ENCODE data around the gene TUBB6. TPM values are rescaled to one million over a fixed set of nuclear protein-coding genes. Genes with fewer than 3 reads are reported as not detected.

Gene TUBB6
- total and polyA plus RNA-seq, 2 experiments from 2014 or later: 148 to 329 TPM

DNA sequence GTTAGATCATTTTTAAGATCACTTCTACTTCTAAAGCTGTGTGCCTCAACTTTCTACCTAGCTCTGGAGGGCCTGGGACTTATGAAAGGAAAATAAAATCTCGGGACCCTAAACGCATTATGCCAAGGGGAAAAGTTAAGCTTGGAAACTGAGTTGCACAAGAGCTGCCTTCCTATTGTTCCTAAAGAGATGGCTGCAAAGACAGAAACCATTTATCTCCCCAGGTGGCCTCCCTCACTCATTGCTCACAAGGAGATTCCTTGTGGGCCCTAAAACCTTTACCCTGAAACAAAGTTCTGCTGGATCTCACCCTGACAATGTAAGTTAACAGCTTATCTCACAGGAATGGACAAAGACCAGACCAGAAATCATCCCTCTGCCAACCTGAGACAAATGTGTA is 26.8 kb downstream of the TUBB6 start:
- Mint-ChIP-seq H3K27ac (peak overlapping the region; percentile 57; the same call in 1 of the 2 replicates), H3K27me3 (ENCODE audit: insufficient read depth, low read depth, poor library complexity) (peaks cover 19% of the 10 kb centered on the region), H3K4me3 (peak overlapping the region; percentile 30), H3K36me3 (ENCODE audit: low read depth) (peaks cover 46% of the 10 kb centered on the region), H3K9me3 (no peaks in the 10 kb centered on the region; the same call in 2 of the 3 replicates), H3K4me1 (peaks cover 51% of the 10 kb centered on the region)
- Histone ChIP-seq H3K4me1 (ENCODE audit: insufficient read depth) (peaks cover 49% of the 10 kb centered on the region), H3K4me3 (peak overlapping the region; percentile 37), H3F3A (replicated peaks; ENCODE audit: low read depth) (peaks cover 29% of the 10 kb centered on the region), H3K27ac (ENCODE audit: low read depth) (peak overlapping the region; percentile 90), H3K79me2 (replicated peaks; ENCODE audit: insufficient read depth) (peaks cover 7% of the 10 kb centered on the region), H3K9me2 (ENCODE audit: insufficient read depth) (no peaks in the 10 kb centered on the region), H4K20me1 (replicated peaks; ENCODE audit: insufficient read depth) (no peaks in the 10 kb centered on the region), H3K36me3 (ENCODE audit: insufficient read depth) (peaks cover under 1% of the 10 kb centered on the region; the same call in 1 of the 2 replicates), H3K27me3 (ENCODE audit: insufficient read depth) (no peaks in the 10 kb centered on the region), H2AFZ (no peak overlapping the region), H3K4me2 (peak overlapping the region; percentile 75)
- DNase-seq (ENCODE audit: low spot score) (peak; percentile 51), ATAC-seq (peak; percentile 5)
- TF ChIP-seq JUNB (IDR thresholded peaks at IDR 0.05; ENCODE audit: unreplicated experiment): no peak
- no peak for TF ChIP-seq NANOG (IDR thresholded peaks at IDR 0.05; ENCODE audit: borderline replicate concordance)
- TF ChIP-seq CREB1 (CRISPR knock-in tag; IDR thresholded peaks at IDR 0.05; ENCODE audit: low read depth): no peak
- TF ChIP-seq, protein P1, sequence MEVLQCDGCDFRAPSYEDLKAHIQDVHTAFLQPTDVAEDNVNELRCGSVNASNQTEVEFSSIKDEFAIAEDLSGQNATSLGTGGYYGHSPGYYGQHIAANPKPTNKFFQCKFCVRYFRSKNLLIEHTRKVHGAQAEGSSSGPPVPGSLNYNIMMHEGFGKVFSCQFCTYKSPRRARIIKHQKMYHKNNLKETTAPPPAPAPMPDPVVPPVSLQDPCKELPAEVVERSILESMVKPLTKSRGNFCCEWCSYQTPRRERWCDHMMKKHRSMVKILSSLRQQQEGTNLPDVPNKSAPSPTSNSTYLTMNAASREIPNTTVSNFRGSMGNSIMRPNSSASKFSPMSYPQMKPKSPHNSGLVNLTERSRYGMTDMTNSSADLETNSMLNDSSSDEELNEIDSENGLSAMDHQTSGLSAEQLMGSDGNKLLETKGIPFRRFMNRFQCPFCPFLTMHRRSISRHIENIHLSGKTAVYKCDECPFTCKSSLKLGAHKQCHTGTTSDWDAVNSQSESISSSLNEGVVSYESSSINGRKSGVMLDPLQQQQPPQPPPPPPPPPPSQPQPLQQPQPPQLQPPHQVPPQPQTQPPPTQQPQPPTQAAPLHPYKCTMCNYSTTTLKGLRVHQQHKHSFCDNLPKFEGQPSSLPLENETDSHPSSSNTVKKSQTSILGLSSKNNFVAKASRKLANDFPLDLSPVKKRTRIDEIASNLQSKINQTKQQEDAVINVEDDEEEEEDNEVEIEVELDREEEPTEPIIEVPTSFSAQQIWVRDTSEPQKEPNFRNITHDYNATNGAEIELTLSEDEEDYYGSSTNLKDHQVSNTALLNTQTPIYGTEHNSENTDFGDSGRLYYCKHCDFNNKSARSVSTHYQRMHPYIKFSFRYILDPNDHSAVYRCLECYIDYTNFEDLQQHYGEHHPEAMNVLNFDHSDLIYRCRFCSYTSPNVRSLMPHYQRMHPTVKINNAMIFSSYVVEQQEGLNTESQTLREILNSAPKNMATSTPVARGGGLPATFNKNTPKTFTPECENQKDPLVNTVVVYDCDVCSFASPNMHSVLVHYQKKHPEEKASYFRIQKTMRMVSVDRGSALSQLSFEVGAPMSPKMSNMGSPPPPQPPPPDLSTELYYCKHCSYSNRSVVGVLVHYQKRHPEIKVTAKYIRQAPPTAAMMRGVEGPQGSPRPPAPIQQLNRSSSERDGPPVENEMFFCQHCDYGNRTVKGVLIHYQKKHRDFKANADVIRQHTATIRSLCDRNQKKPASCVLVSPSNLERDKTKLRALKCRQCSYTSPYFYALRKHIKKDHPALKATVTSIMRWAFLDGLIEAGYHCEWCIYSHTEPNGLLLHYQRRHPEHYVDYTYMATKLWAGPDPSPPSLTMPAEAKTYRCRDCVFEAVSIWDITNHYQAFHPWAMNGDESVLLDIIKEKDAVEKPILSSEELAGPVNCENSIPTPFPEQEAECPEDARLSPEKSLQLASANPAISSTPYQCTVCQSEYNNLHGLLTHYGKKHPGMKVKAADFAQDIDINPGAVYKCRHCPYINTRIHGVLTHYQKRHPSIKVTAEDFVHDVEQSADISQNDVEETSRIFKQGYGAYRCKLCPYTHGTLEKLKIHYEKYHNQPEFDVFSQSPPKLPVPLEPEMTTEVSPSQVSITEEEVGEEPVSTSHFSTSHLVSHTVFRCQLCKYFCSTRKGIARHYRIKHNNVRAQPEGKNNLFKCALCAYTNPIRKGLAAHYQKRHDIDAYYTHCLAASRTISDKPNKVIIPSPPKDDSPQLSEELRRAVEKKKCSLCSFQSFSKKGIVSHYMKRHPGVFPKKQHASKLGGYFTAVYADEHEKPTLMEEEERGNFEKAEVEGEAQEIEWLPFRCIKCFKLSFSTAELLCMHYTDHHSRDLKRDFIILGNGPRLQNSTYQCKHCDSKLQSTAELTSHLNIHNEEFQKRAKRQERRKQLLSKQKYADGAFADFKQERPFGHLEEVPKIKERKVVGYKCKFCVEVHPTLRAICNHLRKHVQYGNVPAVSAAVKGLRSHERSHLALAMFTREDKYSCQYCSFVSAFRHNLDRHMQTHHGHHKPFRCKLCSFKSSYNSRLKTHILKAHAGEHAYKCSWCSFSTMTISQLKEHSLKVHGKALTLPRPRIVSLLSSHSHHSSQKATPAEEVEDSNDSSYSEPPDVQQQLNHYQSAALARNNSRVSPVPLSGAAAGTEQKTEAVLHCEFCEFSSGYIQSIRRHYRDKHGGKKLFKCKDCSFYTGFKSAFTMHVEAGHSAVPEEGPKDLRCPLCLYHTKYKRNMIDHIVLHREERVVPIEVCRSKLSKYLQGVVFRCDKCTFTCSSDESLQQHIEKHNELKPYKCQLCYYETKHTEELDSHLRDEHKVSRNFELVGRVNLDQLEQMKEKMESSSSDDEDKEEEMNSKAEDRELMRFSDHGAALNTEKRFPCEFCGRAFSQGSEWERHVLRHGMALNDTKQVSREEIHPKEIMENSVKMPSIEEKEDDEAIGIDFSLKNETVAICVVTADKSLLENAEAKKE (CRISPR knock-in tag; IDR thresholded peaks at IDR 0.05): no peak

DNA sequence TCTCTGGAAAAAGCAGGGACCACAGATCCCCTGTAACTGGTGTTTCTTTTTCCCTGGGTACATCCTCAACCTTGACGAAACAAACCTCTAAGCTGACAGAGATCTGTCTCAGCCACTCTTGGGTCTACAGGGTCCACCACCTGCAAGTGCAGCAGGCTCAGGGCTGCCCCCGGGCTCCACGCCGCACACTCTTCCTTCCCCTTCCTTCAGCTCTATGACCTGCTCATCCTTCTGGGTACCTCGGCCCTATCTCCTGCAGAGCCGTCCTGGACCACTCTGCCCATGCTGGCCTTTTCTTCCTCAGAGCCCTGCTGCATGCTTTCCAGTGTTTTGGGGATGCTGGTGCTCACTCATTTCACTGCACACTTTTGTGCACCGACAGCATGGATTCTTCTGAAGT is 27.5 kb downstream of the TUBB6 start:
- H4K20me1 ChIP-seq (replicated peaks; ENCODE audit: insufficient read depth): no peaks in the 10 kb centered on the region
- H3K9me2 ChIP-seq (ENCODE audit: insufficient read depth): no peaks in the 10 kb centered on the region
- 0 out of 3 replicates have a peak, but pooled peaks have one; percentile 1 for ATAC-seq
- H3K4me1 ChIP-seq (ENCODE audit: insufficient read depth): peaks cover 49% of the 10 kb centered on the region
- H3K79me2 ChIP-seq (replicated peaks; ENCODE audit: insufficient read depth): peaks cover 7% of the 10 kb centered on the region
- DNase-seq (ENCODE audit: low spot score): no peak
- no peaks in the 10 kb centered on the region; the same call in 2 of the 3 replicates for H3K9me3 Mint-ChIP-seq
- H3K4me3 ChIP-seq: peak overlapping the region; percentile 37; the same call in 1 of the 2 replicates
- peak overlapping the region; percentile 90 for H3K27ac ChIP-seq (ENCODE audit: low read depth)
- TF ChIP-seq, protein P2, sequence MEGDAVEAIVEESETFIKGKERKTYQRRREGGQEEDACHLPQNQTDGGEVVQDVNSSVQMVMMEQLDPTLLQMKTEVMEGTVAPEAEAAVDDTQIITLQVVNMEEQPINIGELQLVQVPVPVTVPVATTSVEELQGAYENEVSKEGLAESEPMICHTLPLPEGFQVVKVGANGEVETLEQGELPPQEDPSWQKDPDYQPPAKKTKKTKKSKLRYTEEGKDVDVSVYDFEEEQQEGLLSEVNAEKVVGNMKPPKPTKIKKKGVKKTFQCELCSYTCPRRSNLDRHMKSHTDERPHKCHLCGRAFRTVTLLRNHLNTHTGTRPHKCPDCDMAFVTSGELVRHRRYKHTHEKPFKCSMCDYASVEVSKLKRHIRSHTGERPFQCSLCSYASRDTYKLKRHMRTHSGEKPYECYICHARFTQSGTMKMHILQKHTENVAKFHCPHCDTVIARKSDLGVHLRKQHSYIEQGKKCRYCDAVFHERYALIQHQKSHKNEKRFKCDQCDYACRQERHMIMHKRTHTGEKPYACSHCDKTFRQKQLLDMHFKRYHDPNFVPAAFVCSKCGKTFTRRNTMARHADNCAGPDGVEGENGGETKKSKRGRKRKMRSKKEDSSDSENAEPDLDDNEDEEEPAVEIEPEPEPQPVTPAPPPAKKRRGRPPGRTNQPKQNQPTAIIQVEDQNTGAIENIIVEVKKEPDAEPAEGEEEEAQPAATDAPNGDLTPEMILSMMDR (conservative IDR thresholded peaks at IDR 0.05; ENCODE audit: low read depth in 2 of 2): no peak
- TF ChIP-seq ZNF114 (CRISPR knock-in tag; IDR thresholded peaks at IDR 0.05) (no peak), CREB1 (CRISPR knock-in tag; IDR thresholded peaks at IDR 0.05; ENCODE audit: low read depth) (no peak), ZNF331 (CRISPR knock-in tag; IDR thresholded peaks at IDR 0.05; ENCODE audit: low read depth) (no peak), EZH2phosphoT487 (IDR thresholded peaks at IDR 0.05; ENCODE audit: unreplicated experiment) (no peak)
- TF ChIP-seq, protein P3, sequence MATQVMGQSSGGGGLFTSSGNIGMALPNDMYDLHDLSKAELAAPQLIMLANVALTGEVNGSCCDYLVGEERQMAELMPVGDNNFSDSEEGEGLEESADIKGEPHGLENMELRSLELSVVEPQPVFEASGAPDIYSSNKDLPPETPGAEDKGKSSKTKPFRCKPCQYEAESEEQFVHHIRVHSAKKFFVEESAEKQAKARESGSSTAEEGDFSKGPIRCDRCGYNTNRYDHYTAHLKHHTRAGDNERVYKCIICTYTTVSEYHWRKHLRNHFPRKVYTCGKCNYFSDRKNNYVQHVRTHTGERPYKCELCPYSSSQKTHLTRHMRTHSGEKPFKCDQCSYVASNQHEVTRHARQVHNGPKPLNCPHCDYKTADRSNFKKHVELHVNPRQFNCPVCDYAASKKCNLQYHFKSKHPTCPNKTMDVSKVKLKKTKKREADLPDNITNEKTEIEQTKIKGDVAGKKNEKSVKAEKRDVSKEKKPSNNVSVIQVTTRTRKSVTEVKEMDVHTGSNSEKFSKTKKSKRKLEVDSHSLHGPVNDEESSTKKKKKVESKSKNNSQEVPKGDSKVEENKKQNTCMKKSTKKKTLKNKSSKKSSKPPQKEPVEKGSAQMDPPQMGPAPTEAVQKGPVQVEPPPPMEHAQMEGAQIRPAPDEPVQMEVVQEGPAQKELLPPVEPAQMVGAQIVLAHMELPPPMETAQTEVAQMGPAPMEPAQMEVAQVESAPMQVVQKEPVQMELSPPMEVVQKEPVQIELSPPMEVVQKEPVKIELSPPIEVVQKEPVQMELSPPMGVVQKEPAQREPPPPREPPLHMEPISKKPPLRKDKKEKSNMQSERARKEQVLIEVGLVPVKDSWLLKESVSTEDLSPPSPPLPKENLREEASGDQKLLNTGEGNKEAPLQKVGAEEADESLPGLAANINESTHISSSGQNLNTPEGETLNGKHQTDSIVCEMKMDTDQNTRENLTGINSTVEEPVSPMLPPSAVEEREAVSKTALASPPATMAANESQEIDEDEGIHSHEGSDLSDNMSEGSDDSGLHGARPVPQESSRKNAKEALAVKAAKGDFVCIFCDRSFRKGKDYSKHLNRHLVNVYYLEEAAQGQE (IDR thresholded peaks at IDR 0.05; ENCODE audit: unreplicated experiment): no peak
- H3K4me3 Mint-ChIP-seq: peak overlapping the region; percentile 30
- H3K36me3 Mint-ChIP-seq (ENCODE audit: low read depth): peaks cover 51% of the 10 kb centered on the region
- no peak overlapping the region for H2AFZ ChIP-seq
- no peaks in the 10 kb centered on the region; the same call in 1 of the 2 replicates for H3K36me3 ChIP-seq (ENCODE audit: insufficient read depth)
- H3K27me3 Mint-ChIP-seq (ENCODE audit: insufficient read depth, low read depth, poor library complexity): peaks cover 19% of the 10 kb centered on the region
- H3F3A ChIP-seq (replicated peaks; ENCODE audit: low read depth): peaks cover 29% of the 10 kb centered on the region
- peak overlapping the region; percentile 75 for H3K4me2 ChIP-seq
- peaks cover 51% of the 10 kb centered on the region for H3K4me1 Mint-ChIP-seq
- H3K27ac Mint-ChIP-seq: peak overlapping the region; percentile 92; the same call in 1 of the 2 replicates
- no peaks in the 10 kb centered on the region for H3K27me3 ChIP-seq (ENCODE audit: insufficient read depth)
